ENCODE measurements around the gene ITFG1. TPM values are rescaled to one million over a fixed set of nuclear protein-coding genes. Genes with fewer than 3 reads are reported as not detected.
A peak's percentile ranks its signal among the peaks of the same experiment; 100 is the strongest.

The ITFG1 gene
- total and polyA plus RNA-seq, 9 of the 15 experiments (the other 6 are each of a cell fraction or from before 2014, with no cell fraction given), result 17.1 to 83.5 (median 35.8) TPM

GRCh38 chr16:47143677-47144558 is 316.9 kb downstream of the ITFG1 start, which contains the start of gene NETO2 (continued):
- 0 out of 2 replicates have a peak, but pooled peaks have one; percentile 6 for TF ChIP-seq AFF4 (CRISPR knock-in tag; IDR thresholded peaks at IDR 0.05)
- peak; percentile 35; the same call in 1 of the 2 replicates for TF ChIP-seq ATF2 (CRISPR knock-in tag; IDR thresholded peaks at IDR 0.05)
- TF ChIP-seq KLF16 (IDR thresholded peaks at IDR 0.05), result no peak
- TF ChIP-seq POLR2G (IDR thresholded peaks at IDR 0.05; ENCODE audit: low read depth, low read length), result peak; percentile 85
- TF ChIP-seq SMAD4 (CRISPR knock-in tag; conservative IDR thresholded peaks at IDR 0.05), result 0 out of 2 replicates have a peak, but pooled peaks have one; percentile 7
- TF ChIP-seq NR2C2 (CRISPR knock-in tag; IDR thresholded peaks at IDR 0.05), result peak; percentile 29; the same call in 1 of the 2 replicates
- peak; percentile 0; the same call in 1 of the 2 replicates for TF ChIP-seq NR2C2 (tag; IDR thresholded peaks at IDR 0.05)
- TF ChIP-seq TBP (optimal IDR thresholded peaks at IDR 0.05; ENCODE audit: low read depth, low read length), result peak; percentile 69
- TF ChIP-seq BRF1 (IDR thresholded peaks at IDR 0.05; ENCODE audit: borderline replicate concordance, extremely low read depth, insufficient read length), result no peak
- peak; percentile 57 for TF ChIP-seq ZNF589 (CRISPR knock-in tag; IDR thresholded peaks at IDR 0.05; ENCODE audit: low read depth)
- TF ChIP-seq SAP30 (IDR thresholded peaks at IDR 0.05; ENCODE audit: borderline replicate concordance, insufficient read depth, low read depth, low read length, poor library complexity, severe bottlenecking), result peak; percentile 45
- no peak for TF ChIP-seq HCFC1 (IDR thresholded peaks at IDR 0.05; ENCODE audit: low read depth, low read length)
- peak; percentile 44 for TF ChIP-seq CCNT2 (IDR thresholded peaks at IDR 0.05; ENCODE audit: borderline replicate concordance, extremely low read depth, insufficient read length, low read depth, low read length)
- TF ChIP-seq PHF8 (IDR thresholded peaks at IDR 0.05; ENCODE audit: borderline replicate concordance, low read length), result peak; percentile 73; the same call in 1 of the 2 replicates
- TF ChIP-seq FIP1L1 (IDR thresholded peaks at IDR 0.05; ENCODE audit: low read depth, low read length, poor library complexity, severe bottlenecking), result peak; percentile 60
- no peak for TF ChIP-seq CBFA2T3 (IDR thresholded peaks at IDR 0.05)
- 0 out of 2 replicates have a peak, but pooled peaks have one; percentile 16 for TF ChIP-seq ETS1 (conservative IDR thresholded peaks at IDR 0.05; ENCODE audit: control insufficient read depth, low read depth, low read length)
